Vagina (tissue), 2 donors: Measurements from ENCODE around the gene CXCR4. TPM values are rescaled to one million over a fixed set of nuclear protein-coding genes. Genes with fewer than 3 reads are reported as not detected.
"Not testable (repeated sequence)": the region's sequence is repeated elsewhere in the genome, so short reads cannot be mapped to it uniquely, and the experiment has no call there.

Experiments used
- DNase-seq, 2 donors: peaks; one replicate each; pipeline ENCODE4 v3.0.0-alpha.2; 2017; ENCODE audit errors: extremely low spot score in 2 of 2
- H3K27ac ChIP-seq: fragments of 200-600 bp; sonication (generic); one replicate; pipeline ENCODE4 v1.5.1; 2019
- H3K27me3 ChIP-seq: fragments of 200-600 bp; sonication (generic); one replicate; pipeline ENCODE4 v1.5.1; 2019
- H3K36me3 ChIP-seq, 2 donors: fragments of 200-600 bp; sonication (generic); one replicate each; pipeline ENCODE4 v1.5.1; 2017 to 2019
- H3K4me1 ChIP-seq: fragments of 200-600 bp; sonication (generic); one replicate; pipeline ENCODE4 v1.5.1; 2019
- H3K4me3 ChIP-seq, 2 donors: fragments of 200-600 bp; sonication (generic); 1 replicate in 1 of 2; 2 replicates in 1 of 2; pipeline ENCODE4 v1.5.1; 2016 to 2019
- H3K9me3 ChIP-seq: fragments of 200-600 bp; sonication (generic); one replicate; pipeline ENCODE4 v1.5.1; 2019
- POLR2A ChIP-seq, 2 donors: fragments of 450-650 bp; IDR thresholded peaks; one replicate each; pipeline ENCODE4 v1.6.1; 2017; ENCODE audit warnings: antibody characterized with exemption in 2 of 2, mild to moderate bottlenecking in 2 of 2, moderate library complexity in 2 of 2
- POLR2AphosphoS5 ChIP-seq, 2 donors: sonication (generic); formaldehyde crosslinking; IDR thresholded peaks; one replicate each; pipeline ENCODE4 v1.9.0; 2017; ENCODE audit warnings: antibody characterized with exemption in 2 of 2, mild to moderate bottlenecking in 2 of 2, low read depth in 1 of 2; ENCODE audit not compliant: insufficient read depth in 1 of 2
- intact Hi-C: fragments of 100-400 bp; cut with DNase I; formaldehyde crosslinking; loops from one replicate; pipeline ENCODE4 v1.15.1; 2023
- total RNA-seq: library from RNA; depleted of rRNA; stranded (reverse); fragments of >200 nt; gene quantifications from one replicate; pipeline ENCODE4 v1.2.3, GENCODE V29; 2016
- TF ChIP-seq, protein P1 (sequence below), 3 experiments: fragments of 450-650 bp in 2 of 3; fragments of 200-600 bp in 1 of 3; sonication (generic) in 1 of 3; IDR thresholded peaks; one replicate each; pipeline ENCODE4 v1.5.1; 2017 to 2019; ENCODE audit warnings: antibody characterized with exemption in 3 of 3, mild to moderate bottlenecking in 2 of 3, moderate library complexity in 2 of 3

CXCR4 gene
- total RNA-seq, 1 donor from 2014 or later, result 39.5 TPM

- Histone ChIP-seq H3K27me3 (no peaks in the 10 kb centered on the region), H3K36me3 (no peaks in the 10 kb centered on the region), H3K27ac (no peak overlapping the region), H3K9me3 (no peaks in the 10 kb centered on the region), H3K4me1 (no peaks in the 10 kb centered on the region), H3K4me3 (no peak overlapping the region)
- no peak for DNase-seq
- intact Hi-C loops, result no loop called here
- no peak for TF ChIP-seq POLR2A (IDR thresholded peaks at IDR 0.05)
- TF ChIP-seq, protein P1, sequence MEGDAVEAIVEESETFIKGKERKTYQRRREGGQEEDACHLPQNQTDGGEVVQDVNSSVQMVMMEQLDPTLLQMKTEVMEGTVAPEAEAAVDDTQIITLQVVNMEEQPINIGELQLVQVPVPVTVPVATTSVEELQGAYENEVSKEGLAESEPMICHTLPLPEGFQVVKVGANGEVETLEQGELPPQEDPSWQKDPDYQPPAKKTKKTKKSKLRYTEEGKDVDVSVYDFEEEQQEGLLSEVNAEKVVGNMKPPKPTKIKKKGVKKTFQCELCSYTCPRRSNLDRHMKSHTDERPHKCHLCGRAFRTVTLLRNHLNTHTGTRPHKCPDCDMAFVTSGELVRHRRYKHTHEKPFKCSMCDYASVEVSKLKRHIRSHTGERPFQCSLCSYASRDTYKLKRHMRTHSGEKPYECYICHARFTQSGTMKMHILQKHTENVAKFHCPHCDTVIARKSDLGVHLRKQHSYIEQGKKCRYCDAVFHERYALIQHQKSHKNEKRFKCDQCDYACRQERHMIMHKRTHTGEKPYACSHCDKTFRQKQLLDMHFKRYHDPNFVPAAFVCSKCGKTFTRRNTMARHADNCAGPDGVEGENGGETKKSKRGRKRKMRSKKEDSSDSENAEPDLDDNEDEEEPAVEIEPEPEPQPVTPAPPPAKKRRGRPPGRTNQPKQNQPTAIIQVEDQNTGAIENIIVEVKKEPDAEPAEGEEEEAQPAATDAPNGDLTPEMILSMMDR (IDR thresholded peaks at IDR 0.05), result no peak
- no peak for TF ChIP-seq POLR2AphosphoS5 (IDR thresholded peaks at IDR 0.05; ENCODE audit: insufficient read depth in 1 of 2, low read depth in 1 of 2)
Observed at GRCh38 chr2:136077107-136077506, 40.8 kb downstream of the CXCR4 start.

DNA sequence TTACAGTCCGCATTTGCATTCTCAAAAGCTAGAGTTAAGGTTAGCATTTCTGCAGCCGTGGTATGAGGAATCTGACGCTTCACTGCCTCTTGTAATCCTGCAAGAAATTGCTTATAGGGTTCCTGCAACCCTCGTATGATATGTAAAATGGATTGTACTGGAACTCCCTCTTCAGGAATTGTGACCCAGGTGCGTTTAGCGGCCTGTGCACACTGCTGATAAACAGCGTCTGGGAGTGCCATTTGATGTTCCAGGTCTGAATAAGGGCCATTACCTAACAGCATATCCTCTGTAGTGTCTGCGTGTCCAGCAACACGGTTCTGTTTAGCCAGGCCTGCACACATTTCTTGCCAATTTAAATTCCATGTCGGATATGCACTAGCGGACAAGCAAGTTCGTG lies 42.5 kb downstream of the CXCR4 start:
- no peak for DNase-seq
- Histone ChIP-seq H3K36me3 (no peaks in the 10 kb centered on the region), H3K27me3 (no peaks in the 10 kb centered on the region), H3K4me1 (no peaks in the 10 kb centered on the region), H3K4me3 (no peak overlapping the region), H3K27ac (no peak overlapping the region), H3K9me3 (no peaks in the 10 kb centered on the region)
- no peak for TF ChIP-seq POLR2AphosphoS5 (IDR thresholded peaks at IDR 0.05; ENCODE audit: insufficient read depth in 1 of 2, low read depth in 1 of 2)
- TF ChIP-seq, protein P1 (IDR thresholded peaks at IDR 0.05), result no peak
- no peak for TF ChIP-seq POLR2A (IDR thresholded peaks at IDR 0.05)
- intact Hi-C loops, result no loop called here

GRCh38 chr2:136072621-136073020 lies 45.3 kb downstream of the CXCR4 start:
- Histone ChIP-seq H3K36me3 (no peaks in the 10 kb centered on the region), H3K4me1 (no peaks in the 10 kb centered on the region), H3K27ac (no peak overlapping the region), H3K27me3 (no peaks in the 10 kb centered on the region), H3K4me3 (no peak overlapping the region), H3K9me3 (no peaks in the 10 kb centered on the region)
- intact Hi-C loops, result no loop called here
- TF ChIP-seq POLR2AphosphoS5 (IDR thresholded peaks at IDR 0.05; ENCODE audit: insufficient read depth in 1 of 2, low read depth in 1 of 2), result no peak
- TF ChIP-seq POLR2A (IDR thresholded peaks at IDR 0.05), result no peak
- TF ChIP-seq, protein P1 (IDR thresholded peaks at IDR 0.05), result no peak
- no peak for DNase-seq

- H3K27me3 ChIP-seq, H3K4me1 ChIP-seq, H3K4me3 ChIP-seq, DNase-seq, H3K36me3 ChIP-seq, intact Hi-C loops, H3K27ac ChIP-seq, H3K9me3 ChIP-seq: not testable (repeated sequence)
Observed at GRCh38 chr2:136071887-136072286, 46.1 kb downstream of the CXCR4 start.

- TF ChIP-seq, protein P1 (IDR thresholded peaks at IDR 0.05), result no peak
- TF ChIP-seq POLR2A (IDR thresholded peaks at IDR 0.05) (no peak), POLR2AphosphoS5 (IDR thresholded peaks at IDR 0.05; ENCODE audit: insufficient read depth in 1 of 2, low read depth in 1 of 2) (no peak)
- Histone ChIP-seq H3K27ac (no peak overlapping the region), H3K36me3 (no peaks in the 10 kb centered on the region), H3K9me3 (no peaks in the 10 kb centered on the region), H3K4me3 (no peak overlapping the region), H3K4me1 (no peaks in the 10 kb centered on the region), H3K27me3 (no peaks in the 10 kb centered on the region)
- intact Hi-C loops, result no loop called here
- no peak for DNase-seq
Observed at GRCh38 chr2:136070913-136071312, 47.0 kb downstream of the CXCR4 start.

- no peak for TF ChIP-seq POLR2A (IDR thresholded peaks at IDR 0.05)
- TF ChIP-seq POLR2AphosphoS5 (IDR thresholded peaks at IDR 0.05; ENCODE audit: insufficient read depth in 1 of 2, low read depth in 1 of 2), result no peak
- TF ChIP-seq, protein P1 (IDR thresholded peaks at IDR 0.05), result no peak
Observed at GRCh38 chr2:136069773-136070172, 48.2 kb downstream of the CXCR4 start.

More at GRCh38 chr2:136069773-136070172, 48.2 kb downstream of the CXCR4 start:
- Histone ChIP-seq H3K9me3 (no peaks in the 10 kb centered on the region), H3K4me3 (no peak overlapping the region), H3K4me1 (no peaks in the 10 kb centered on the region), H3K27ac (no peak overlapping the region), H3K27me3 (no peaks in the 10 kb centered on the region), H3K36me3 (no peaks in the 10 kb centered on the region)
- intact Hi-C loops, result no loop called here
- DNase-seq, result no peak
